ENCODE data around the gene ALK. TPM values are rescaled to one million over a fixed set of nuclear protein-coding genes. Genes with fewer than 3 reads are reported as not detected.

The ALK gene
- total RNA-seq, 1 donor from 2014 or later, result not detected

GRCh38 chr2:29723255-29724001, 198.0 kb downstream of the ALK start:
- TF ChIP-seq, protein P1, sequence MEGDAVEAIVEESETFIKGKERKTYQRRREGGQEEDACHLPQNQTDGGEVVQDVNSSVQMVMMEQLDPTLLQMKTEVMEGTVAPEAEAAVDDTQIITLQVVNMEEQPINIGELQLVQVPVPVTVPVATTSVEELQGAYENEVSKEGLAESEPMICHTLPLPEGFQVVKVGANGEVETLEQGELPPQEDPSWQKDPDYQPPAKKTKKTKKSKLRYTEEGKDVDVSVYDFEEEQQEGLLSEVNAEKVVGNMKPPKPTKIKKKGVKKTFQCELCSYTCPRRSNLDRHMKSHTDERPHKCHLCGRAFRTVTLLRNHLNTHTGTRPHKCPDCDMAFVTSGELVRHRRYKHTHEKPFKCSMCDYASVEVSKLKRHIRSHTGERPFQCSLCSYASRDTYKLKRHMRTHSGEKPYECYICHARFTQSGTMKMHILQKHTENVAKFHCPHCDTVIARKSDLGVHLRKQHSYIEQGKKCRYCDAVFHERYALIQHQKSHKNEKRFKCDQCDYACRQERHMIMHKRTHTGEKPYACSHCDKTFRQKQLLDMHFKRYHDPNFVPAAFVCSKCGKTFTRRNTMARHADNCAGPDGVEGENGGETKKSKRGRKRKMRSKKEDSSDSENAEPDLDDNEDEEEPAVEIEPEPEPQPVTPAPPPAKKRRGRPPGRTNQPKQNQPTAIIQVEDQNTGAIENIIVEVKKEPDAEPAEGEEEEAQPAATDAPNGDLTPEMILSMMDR (IDR thresholded peaks at IDR 0.05), result no peak
- Histone ChIP-seq H3K4me1 (no peaks in the 10 kb centered on the region), H3K4me3 (no peak overlapping the region), H3K27me3 (no peaks in the 10 kb centered on the region), H3K36me3 (no peaks in the 10 kb centered on the region), H3K9me3 (no peaks in the 10 kb centered on the region), H3K27ac (no peak overlapping the region)
- intact Hi-C loops (cut with DNase I), result no loop called here
- DNase-seq (ENCODE audit: low spot score in 2 of 2), result no peak

DNA sequence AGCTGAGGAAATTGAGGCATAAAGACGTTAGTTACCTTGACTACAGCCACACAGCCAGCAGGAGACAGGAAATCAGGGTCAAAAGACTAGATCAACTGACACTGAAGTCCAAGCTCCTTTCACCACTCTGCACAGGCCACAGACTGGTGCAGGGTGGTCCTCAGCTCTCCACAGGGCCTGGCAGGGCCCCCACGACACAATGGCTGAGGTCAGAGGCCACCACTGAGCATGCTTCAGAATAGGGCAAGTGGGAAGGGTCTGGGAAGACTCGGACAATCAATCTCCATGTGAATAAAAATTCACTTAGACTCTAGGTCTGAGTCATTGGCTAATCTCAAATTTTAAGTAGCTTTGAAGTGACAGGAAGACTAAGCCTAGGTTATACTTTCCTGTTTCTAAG, 201.7 kb downstream of the ALK start:
- no peak for DNase-seq (ENCODE audit: low spot score in 2 of 2)
- intact Hi-C loops (cut with DNase I), result no loop called here
- no peaks in the 10 kb centered on the region for H3K9me3 ChIP-seq
- TF ChIP-seq, protein P1 (IDR thresholded peaks at IDR 0.05), result no peak
- H3K27ac ChIP-seq, result no peak overlapping the region
- no peaks in the 10 kb centered on the region for H3K4me1 ChIP-seq
- H3K36me3 ChIP-seq, result no peaks in the 10 kb centered on the region
- H3K27me3 ChIP-seq, result no peaks in the 10 kb centered on the region
- H3K4me3 ChIP-seq, result no peak overlapping the region

GRCh38 chr2:29718076-29718686, 203.2 kb downstream of the ALK start:
- H3K36me3 ChIP-seq, result no peaks in the 10 kb centered on the region
- H3K4me3 ChIP-seq, result no peak overlapping the region
- no peak overlapping the region for H3K27ac ChIP-seq
- no peaks in the 10 kb centered on the region for H3K27me3 ChIP-seq
- H3K9me3 ChIP-seq, result no peaks in the 10 kb centered on the region
- TF ChIP-seq, protein P1 (IDR thresholded peaks at IDR 0.05), result no peak
- no peak for DNase-seq (ENCODE audit: low spot score in 2 of 2)
- intact Hi-C loops (cut with DNase I), result no loop called here
- H3K4me1 ChIP-seq, result no peaks in the 10 kb centered on the region

GRCh38 chr2:29715655-29716054, 205.7 kb downstream of the ALK start:
- no peak for DNase-seq (ENCODE audit: low spot score in 2 of 2)
- Histone ChIP-seq H3K9me3 (no peaks in the 10 kb centered on the region), H3K27me3 (no peaks in the 10 kb centered on the region), H3K4me1 (no peaks in the 10 kb centered on the region), H3K27ac (no peak overlapping the region), H3K36me3 (no peaks in the 10 kb centered on the region), H3K4me3 (no peak overlapping the region)
- intact Hi-C loops (cut with DNase I), result no loop called here
- TF ChIP-seq, protein P1 (IDR thresholded peaks at IDR 0.05), result no peak

GRCh38 chr2:29714333-29714732, 207.1 kb downstream of the ALK start:
- H3K4me3 ChIP-seq, result no peak overlapping the region
- no peaks in the 10 kb centered on the region for H3K4me1 ChIP-seq
- intact Hi-C loops (cut with DNase I), result no loop called here
- H3K27me3 ChIP-seq, result no peaks in the 10 kb centered on the region
- H3K36me3 ChIP-seq, result no peaks in the 10 kb centered on the region
- TF ChIP-seq, protein P1 (IDR thresholded peaks at IDR 0.05), result no peak
- no peaks in the 10 kb centered on the region for H3K9me3 ChIP-seq
- H3K27ac ChIP-seq, result no peak overlapping the region
- DNase-seq (ENCODE audit: low spot score in 2 of 2), result no peak
